LNCaP clone FGC (cell line): Measurements from ENCODE around the gene DNAH9.

Source experiments
- DNase-seq: peaks from one replicate; pipeline ENCODE4 v3.0.0-alpha.2; 2011; ENCODE audit warnings: low read depth
- H3K4me3 ChIP-seq: 2 replicates; pipeline ENCODE4 v1.5.1; 2011; ENCODE audit warnings: mild to moderate bottlenecking, low read depth, low read length, control low read depth
- TF ChIP-seq, protein P1 (sequence below): IDR thresholded peaks from 2 replicates; pipeline ENCODE4 v1.5.1; 2012; ENCODE audit warnings: mild to moderate bottlenecking; ENCODE audit not compliant: control insufficient read depth, insufficient read depth; ENCODE audit errors: extremely low read depth

DNAH9 gene

DNA sequence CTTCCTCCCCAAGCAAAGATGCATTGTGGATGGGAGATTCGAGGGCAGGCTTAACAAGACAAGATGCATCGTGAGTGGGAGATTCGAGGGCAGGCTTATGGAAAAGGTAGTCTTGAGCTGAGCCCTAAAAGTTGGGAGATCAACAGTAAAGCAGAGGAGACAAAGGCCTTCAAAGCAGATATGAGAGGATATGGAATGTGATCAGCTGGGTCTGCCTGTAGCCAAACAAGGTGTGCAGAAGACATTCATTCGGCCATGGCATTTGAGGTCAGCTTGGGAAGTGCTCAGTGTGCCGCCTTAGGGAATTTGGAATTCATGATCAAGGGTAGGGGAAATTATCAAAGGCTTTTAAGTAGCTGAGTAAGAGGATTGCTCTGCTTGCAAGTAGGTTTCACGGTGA lies 39.5 kb downstream of the DNAH9 start:
- H3K4me3 ChIP-seq = no peak overlapping the region
- TF ChIP-seq, protein P1, sequence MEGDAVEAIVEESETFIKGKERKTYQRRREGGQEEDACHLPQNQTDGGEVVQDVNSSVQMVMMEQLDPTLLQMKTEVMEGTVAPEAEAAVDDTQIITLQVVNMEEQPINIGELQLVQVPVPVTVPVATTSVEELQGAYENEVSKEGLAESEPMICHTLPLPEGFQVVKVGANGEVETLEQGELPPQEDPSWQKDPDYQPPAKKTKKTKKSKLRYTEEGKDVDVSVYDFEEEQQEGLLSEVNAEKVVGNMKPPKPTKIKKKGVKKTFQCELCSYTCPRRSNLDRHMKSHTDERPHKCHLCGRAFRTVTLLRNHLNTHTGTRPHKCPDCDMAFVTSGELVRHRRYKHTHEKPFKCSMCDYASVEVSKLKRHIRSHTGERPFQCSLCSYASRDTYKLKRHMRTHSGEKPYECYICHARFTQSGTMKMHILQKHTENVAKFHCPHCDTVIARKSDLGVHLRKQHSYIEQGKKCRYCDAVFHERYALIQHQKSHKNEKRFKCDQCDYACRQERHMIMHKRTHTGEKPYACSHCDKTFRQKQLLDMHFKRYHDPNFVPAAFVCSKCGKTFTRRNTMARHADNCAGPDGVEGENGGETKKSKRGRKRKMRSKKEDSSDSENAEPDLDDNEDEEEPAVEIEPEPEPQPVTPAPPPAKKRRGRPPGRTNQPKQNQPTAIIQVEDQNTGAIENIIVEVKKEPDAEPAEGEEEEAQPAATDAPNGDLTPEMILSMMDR = no peak
- no peak for DNase-seq

DNA sequence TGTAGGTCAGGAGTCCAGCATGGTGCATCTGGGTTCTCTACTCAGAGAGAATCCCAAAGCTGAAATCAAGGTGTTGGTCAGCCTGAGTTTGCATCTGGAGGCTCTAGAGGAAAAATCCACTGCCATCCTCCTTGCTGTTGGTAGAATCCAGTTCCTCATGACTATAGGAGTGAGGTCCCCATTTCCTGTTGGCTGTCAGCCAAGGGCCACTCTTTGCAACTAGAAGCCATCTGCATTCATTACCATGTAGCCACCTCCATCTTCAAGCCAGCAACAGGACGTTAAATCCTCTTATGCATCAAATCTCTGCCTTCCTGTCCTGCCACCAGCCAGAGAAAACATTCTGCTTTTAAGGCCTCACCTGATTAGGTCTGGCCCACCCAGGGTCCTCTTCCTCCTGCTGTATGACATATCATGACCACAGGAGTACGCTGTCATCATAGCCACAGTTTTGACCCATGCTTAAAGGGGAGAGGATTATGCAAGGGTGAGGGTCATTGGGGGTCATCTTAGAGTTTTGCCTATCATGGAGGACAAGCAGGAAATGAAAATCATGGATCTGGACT lies 40.5 kb downstream of the DNAH9 start:
- TF ChIP-seq, protein P1 = no peak
- no peak overlapping the region for H3K4me3 ChIP-seq
- no peak for DNase-seq

DNA sequence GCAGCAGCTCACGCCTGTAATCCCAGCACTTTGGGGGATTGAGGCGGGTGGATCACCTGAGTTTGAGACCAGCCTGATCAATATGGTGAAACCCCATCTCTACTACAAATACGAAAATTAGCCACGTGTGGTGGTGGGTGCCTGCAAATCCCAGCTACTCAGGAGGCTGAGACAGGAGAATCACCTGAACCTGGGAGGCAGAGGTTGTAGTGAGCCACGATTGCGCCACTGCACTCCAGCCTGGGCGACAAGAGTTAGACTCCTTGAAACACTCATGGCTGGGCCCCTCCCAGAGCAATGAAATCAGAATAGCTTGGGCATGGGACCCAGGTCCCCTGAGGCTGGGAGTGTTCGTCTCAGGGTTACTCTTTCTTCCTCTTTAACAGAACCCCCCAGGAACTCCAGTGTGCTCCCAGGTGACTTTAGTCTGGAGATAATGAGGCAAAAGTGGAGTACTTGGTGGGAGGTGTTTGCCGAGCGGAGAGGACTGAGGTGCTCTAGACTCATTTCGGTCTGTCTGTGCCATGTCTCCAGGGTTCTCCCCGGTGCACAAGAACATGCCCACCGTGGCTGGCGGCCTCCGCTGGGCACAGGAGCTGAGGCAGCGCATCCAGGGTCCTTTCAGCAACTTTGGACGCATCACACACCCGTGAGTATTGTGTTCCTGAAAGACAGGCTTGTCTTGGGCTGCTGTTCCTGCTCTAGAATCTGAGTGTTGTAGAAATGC lies 41.6 kb downstream of the DNAH9 start:
- TF ChIP-seq, protein P1 = no peak
- DNase-seq = no peak
- H3K4me3 ChIP-seq = no peak overlapping the region

DNA sequence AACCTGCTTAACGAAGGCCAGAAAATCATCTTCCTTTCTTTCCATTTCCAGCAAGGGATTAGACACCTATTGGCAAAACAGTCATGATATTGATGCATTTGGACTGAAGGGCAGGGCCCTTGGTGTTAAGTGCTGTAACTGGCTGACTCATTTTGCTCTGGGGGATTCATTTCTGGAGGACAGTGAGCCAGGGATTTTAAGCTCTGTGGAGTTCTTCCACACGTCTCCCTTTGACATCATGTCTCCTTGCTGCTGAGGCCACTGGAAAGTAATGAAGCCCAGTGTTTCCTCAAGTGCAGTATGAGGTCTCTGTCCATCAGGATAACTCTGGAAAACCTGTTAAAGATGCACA lies 42.2 kb downstream of the DNAH9 start:
- no peak for DNase-seq
- TF ChIP-seq, protein P1 = no peak
- no peak overlapping the region for H3K4me3 ChIP-seq

DNA sequence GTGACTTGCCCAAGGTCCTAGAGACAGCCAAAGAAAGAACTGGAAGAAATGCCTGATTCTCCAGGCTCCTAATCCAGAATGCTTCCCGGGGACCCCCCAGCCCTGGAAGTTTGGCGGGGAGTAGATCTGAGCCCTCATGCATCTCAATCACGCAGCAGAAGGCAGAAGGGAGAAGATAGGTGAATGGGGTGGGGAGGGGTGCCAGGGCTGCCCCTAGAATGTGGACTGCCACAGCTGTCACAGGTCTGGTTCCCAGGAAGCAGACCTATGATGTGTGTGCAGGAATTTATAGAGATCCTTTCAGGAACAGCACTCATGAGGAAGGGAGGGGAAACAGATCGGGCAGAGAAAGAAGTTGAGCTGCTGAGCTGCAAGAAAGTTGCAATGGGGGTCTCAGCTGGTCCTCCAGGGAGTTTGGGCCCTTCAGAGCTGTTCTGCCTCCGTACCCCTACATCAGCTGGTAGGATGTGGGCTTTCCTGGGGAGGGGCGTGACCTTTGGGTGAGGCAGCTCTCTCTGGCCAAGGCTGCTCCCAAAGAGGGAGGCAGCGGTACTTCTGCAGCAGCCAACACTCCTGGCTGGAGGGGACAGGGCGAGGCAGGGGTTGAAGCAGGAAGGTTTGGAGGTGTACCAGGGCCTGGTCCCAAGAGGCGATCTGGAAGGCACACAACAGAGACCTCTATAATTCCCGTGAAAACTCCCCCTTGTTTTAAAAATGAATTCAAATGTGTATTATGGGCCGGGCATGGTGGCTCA lies 43.4 kb downstream of the DNAH9 start:
- H3K4me3 ChIP-seq = no peak overlapping the region
- TF ChIP-seq, protein P1 = no peak
- DNase-seq = no peak

DNA sequence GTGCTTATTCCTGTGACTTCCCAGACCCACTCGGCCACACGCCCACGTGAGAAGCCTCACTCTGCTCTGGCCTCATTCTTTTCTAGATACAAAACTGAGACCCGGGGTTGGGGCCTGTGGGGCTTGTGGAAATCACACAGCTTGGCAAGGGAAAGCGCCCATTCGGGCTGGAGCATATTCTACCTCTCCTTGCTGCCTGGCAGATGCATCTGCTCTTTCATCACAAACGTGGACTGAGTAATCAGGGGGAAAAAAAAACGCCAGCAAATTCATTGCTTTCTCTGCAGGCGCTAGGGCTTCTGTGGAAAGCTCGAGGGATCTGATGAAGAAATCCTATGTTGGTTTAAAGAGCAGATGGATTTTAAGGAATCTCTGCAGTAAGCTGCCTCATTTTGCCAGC lies 44.4 kb downstream of the DNAH9 start:
- TF ChIP-seq, protein P1 = no peak

More for the DNA sequence above, 44.4 kb downstream of the DNAH9 start:
- DNase-seq = no peak
- no peak overlapping the region for H3K4me3 ChIP-seq
